GM19240 (cell line): Measurements from ENCODE around the gene EFNA5.

Experiments
- DNase-seq: peaks from one replicate; pipeline ENCODE4 v3.0.0; 2011; ENCODE audit warnings: low spot score; ENCODE audit not compliant: insufficient read length

EFNA5 gene

GRCh38 chr5:107522456-107522855 lies 148.3 kb downstream of the EFNA5 start:
- DNase-seq, result no peak

GRCh38 chr5:107519900-107520354 lies 150.8 kb downstream of the EFNA5 start:
- no peak for DNase-seq

GRCh38 chr5:107518616-107519015 lies 152.1 kb downstream of the EFNA5 start:
- no peak for DNase-seq

- no peak for DNase-seq
Measured at GRCh38 chr5:107518190-107518589, 152.5 kb downstream of the EFNA5 start.

- no peak for DNase-seq
Measured at GRCh38 chr5:107517185-107518033, 153.3 kb downstream of the EFNA5 start.

GRCh38 chr5:107516452-107517184 lies 154.1 kb downstream of the EFNA5 start:
- no peak for DNase-seq

GRCh38 chr5:107515521-107516080 lies 155.1 kb downstream of the EFNA5 start:
- no peak for DNase-seq

- DNase-seq, result no peak
Measured at GRCh38 chr5:107514305-107514704, 156.4 kb downstream of the EFNA5 start.

- no peak for DNase-seq
Measured at GRCh38 chr5:107513337-107514085, 157.2 kb downstream of the EFNA5 start.

- DNase-seq, result no peak
Measured at GRCh38 chr5:107512029-107512428, 158.7 kb downstream of the EFNA5 start.

GRCh38 chr5:107510125-107510524 lies 160.6 kb downstream of the EFNA5 start:
- no peak for DNase-seq

- no peak for DNase-seq
Measured at GRCh38 chr5:107508097-107508496, 162.6 kb downstream of the EFNA5 start.

- DNase-seq, result no peak
Measured at GRCh38 chr5:107505763-107506534, 164.8 kb downstream of the EFNA5 start.

GRCh38 chr5:107504424-107504823 lies 166.3 kb downstream of the EFNA5 start:
- DNase-seq, result no peak

- no peak for DNase-seq
Measured at GRCh38 chr5:107502676-107503060, 168.1 kb downstream of the EFNA5 start.

GRCh38 chr5:107501965-107502675 lies 168.6 kb downstream of the EFNA5 start:
- DNase-seq, result no peak

- no peak for DNase-seq
Measured at GRCh38 chr5:107500840-107501239, 169.9 kb downstream of the EFNA5 start.

GRCh38 chr5:107500347-107500746 lies 170.4 kb downstream of the EFNA5 start:
- DNase-seq, result no peak

GRCh38 chr5:107499776-107500175 lies 171.0 kb downstream of the EFNA5 start:
- DNase-seq, result no peak

- DNase-seq, result no peak
Measured at GRCh38 chr5:107499237-107499636, 171.5 kb downstream of the EFNA5 start.
